HepG2 (cell line): ENCODE results near the gene GOLT1A. TPM values are rescaled to one million over a fixed set of nuclear protein-coding genes. Genes with fewer than 3 reads are reported as not detected.

ENCODE experiments used
- ATAC-seq: fragments of 200-7000 bp; cut with Tn5 transposase; 3 replicates; pipeline ENCODE4 v1.9.1; 2020; ENCODE audit warnings: mild to moderate bottlenecking, moderate library complexity
- BruUV-seq: library from RNA; stranded (reverse); fragments of 400-500 nt; replicated peaks from 2 replicates; lab custom pipeline; 2021; lab: Mats Ljungman, UMichigan
- CTCF ChIA-PET: fragments of 300-600 bp; formaldehyde crosslinking; extraction: SDS; loops from one replicate; lab custom pipeline; 2021; ENCODE audit warnings: low total read pairs, inconsistent platforms, low intra/inter-chr PET ratio; lab: Yijun Ruan, JAX
- POLR2A ChIA-PET: fragments of 350-600 bp; sonication (Branson Sonifier 250); formaldehyde crosslinking; loops from one replicate; lab custom pipeline; 2020; ENCODE audit warnings: antibody characterized with exemption, inconsistent platforms; lab: Yijun Ruan, JAX
- DNase-seq: peaks from one replicate; pipeline ENCODE4 v3.0.0-alpha.2; 2015; ENCODE audit warnings: low spot score
- FAIRE-seq: peaks from 3 replicates; lab custom pipeline; 2011; peaks lifted over from hg19 to GRCh38; lab: Jason Lieb, UNC
- H2AFZ ChIP-seq: one replicate; pipeline ENCODE4 v1.6.1; 2011; ENCODE audit warnings: low read length, inconsistent platforms
- H3K27ac ChIP-seq: fragments of 300-600 bp; 3 replicates; pipeline ENCODE4 v1.8.0; 2011; ENCODE audit warnings: mixed run types, mild to moderate bottlenecking, mixed read lengths, low read length, inconsistent platforms; ENCODE audit not compliant: insufficient read depth; ENCODE audit errors: extremely low read length
- H3K27me3 ChIP-seq, 2 experiments: fragments of 200-600 bp in 1 of 2; 2 replicates in 1 of 2; 3 replicates in 1 of 2; pipeline versions ENCODE4 v1.6.0 to v1.8.0; 2011; ENCODE audit warnings: low read length in 2 of 2, mild to moderate bottlenecking in 2 of 2, moderate library complexity in 2 of 2, inconsistent platforms in 1 of 2; ENCODE audit not compliant: insufficient read depth in 2 of 2, control insufficient read depth in 1 of 2
- H3K36me3 ChIP-seq, 2 experiments: fragments of 200-600 bp in 1 of 2; replicated peaks in 1 of 2; 2 replicates in 1 of 2; 3 replicates in 1 of 2; pipeline versions ENCODE4 v1.5.1 to v1.8.0; 2011; ENCODE audit warnings: low read length in 2 of 2, inconsistent platforms in 1 of 2; ENCODE audit not compliant: insufficient read depth in 2 of 2, control insufficient read depth in 1 of 2
- H3K4me1 ChIP-seq: 2 replicates; pipeline ENCODE4 v1.5.1; 2012; ENCODE audit warnings: low read length, inconsistent platforms; ENCODE audit not compliant: insufficient read depth
- H3K4me2 ChIP-seq: 2 replicates; pipeline ENCODE4 v1.6.0; 2011; ENCODE audit warnings: low read depth, low read length, inconsistent platforms
- H3K4me3 ChIP-seq, 3 experiments: fragments of 200-600 bp in 1 of 3; sonication (generic), shearing (Covaris generic) in 1 of 3; replicated peaks in 1 of 3; 2 replicates each; pipeline ENCODE4 v1.5.1; 2011 to 2016; ENCODE audit warnings: low read length in 3 of 3, inconsistent platforms in 2 of 3, low read depth in 2 of 3, mild to moderate bottlenecking in 2 of 3, control low read depth in 1 of 3, mixed read lengths in 1 of 3; ENCODE audit not compliant: insufficient read depth in 1 of 3
- H3K79me2 ChIP-seq: one replicate; pipeline ENCODE4 v1.6.1; 2011; ENCODE audit warnings: low read length, inconsistent platforms; ENCODE audit not compliant: insufficient read depth
- H3K9ac ChIP-seq: 2 replicates; pipeline ENCODE4 v1.6.0; 2011; ENCODE audit warnings: mild to moderate bottlenecking, low read depth, low read length, inconsistent platforms; ENCODE audit not compliant: insufficient read depth
- H3K9me3 ChIP-seq: 2 replicates; pipeline ENCODE4 v1.5.1; 2012; ENCODE audit warnings: mild to moderate bottlenecking, low read length
- H4K20me1 ChIP-seq: 2 replicates; pipeline ENCODE4 v1.6.0; 2011; ENCODE audit warnings: inconsistent platforms, mild to moderate bottlenecking, low read length, moderate library complexity; ENCODE audit not compliant: insufficient read depth
- FOXO1 ChIP-seq: sonication (generic); formaldehyde crosslinking; IDR thresholded peaks from 2 replicates; pipeline ENCODE4 v1.4.0; 2020; ENCODE audit warnings: missing genetic modification reagents
- MED8 ChIP-seq: sonication (generic); formaldehyde crosslinking; IDR thresholded peaks from 2 replicates; pipeline ENCODE4 v1.8.1; 2023; ENCODE audit warnings: mild to moderate bottlenecking, missing genetic modification reagents; ENCODE audit not compliant: insufficient replicate concordance
- NFE2L2 ChIP-seq: fragments of 150-350 bp; IDR thresholded peaks from 2 replicates; pipeline ENCODE4 v1.6.1; 2014; ENCODE audit warnings: low read length
- SOX5 ChIP-seq: IDR thresholded peaks from 2 replicates; pipeline ENCODE4 v1.6.1; 2016; ENCODE audit warnings: borderline replicate concordance
- TBX2 ChIP-seq: sonication (generic); formaldehyde crosslinking; IDR thresholded peaks from 2 replicates; pipeline ENCODE4 v1.5.0; 2020; ENCODE audit warnings: missing genetic modification reagents, mild to moderate bottlenecking, borderline replicate concordance
- ZFY ChIP-seq: sonication (generic); formaldehyde crosslinking; IDR thresholded peaks from 2 replicates; pipeline ENCODE4 v1.4.0; 2020; ENCODE audit warnings: missing genetic modification reagents
- WGBS: methylation state at CpG from one replicate; pipeline ENCODE4 v1.1.6; 2017; ENCODE audit warnings: low lambda C conversion rate; 5-methylcytosine and 5-hydroxymethylcytosine counted together
- in situ Hi-C: cut with HindIII; loops from 2 replicates; pipeline ENCODE4 v1.10.0; 2017; ENCODE audit warnings: low pct_unique_long_range_greater_than_20kb; ENCODE audit not compliant: extremely low pct_ligation_motif_present
- intact Hi-C: fragments of 100-400 bp; cut with micrococcal nuclease; formaldehyde crosslinking; loops from one replicate; pipeline ENCODE4 v1.10.0; 2022; ENCODE audit not compliant: unreplicated experiment
- polyA plus RNA-seq, 8 experiments: library from polyadenylated mRNA; depleted of rRNA in 3 of 8; stranded (reverse) in 7 of 8; unstranded in 1 of 8; fragments of >200 nt; fragmentation: Illumina TruSeq in 4 of 8; extraction: Trizol in 4 of 8; gene quantifications; 2 replicates each; pipeline versions ENCODE4 v1.2.1 to v1.2.3, GENCODE V29; 2011 to 2016; ENCODE audit warnings: low read depth in 4 of 8, missing spikeins in 1 of 8, mixed read lengths in 1 of 8; ENCODE audit not compliant: insufficient read depth in 1 of 8
- total RNA-seq, 5 experiments: library from RNA; depleted of rRNA; stranded (reverse); fragments of >200 nt; fragmentation: Illumina TruSeq; extraction: Trizol; gene quantifications; 2 replicates each; pipeline ENCODE4 v1.2.3, GENCODE V29; 2016; ENCODE audit warnings: low read depth in 1 of 5
- TF ChIP-seq, protein P1 (sequence below): sonication (generic); formaldehyde crosslinking; IDR thresholded peaks from 2 replicates; pipeline ENCODE4 v1.4.0; 2020; ENCODE audit warnings: missing genetic modification reagents, borderline replicate concordance
- TF ChIP-seq, protein P2 (sequence below): IDR thresholded peaks from 2 replicates; pipeline ENCODE4 v1.6.1; 2016
- TF ChIP-seq, protein P3 (sequence below): sonication (generic); formaldehyde crosslinking; IDR thresholded peaks from 2 replicates; pipeline ENCODE4 v1.4.0; 2020; ENCODE audit warnings: missing genetic modification reagents, borderline replicate concordance

Gene GOLT1A
- total and polyA plus RNA-seq, 2 of the 13 experiments (the other 11 are each of a cell fraction or from before 2014, with no cell fraction given): 25.8 to 28.0 TPM

DNA sequence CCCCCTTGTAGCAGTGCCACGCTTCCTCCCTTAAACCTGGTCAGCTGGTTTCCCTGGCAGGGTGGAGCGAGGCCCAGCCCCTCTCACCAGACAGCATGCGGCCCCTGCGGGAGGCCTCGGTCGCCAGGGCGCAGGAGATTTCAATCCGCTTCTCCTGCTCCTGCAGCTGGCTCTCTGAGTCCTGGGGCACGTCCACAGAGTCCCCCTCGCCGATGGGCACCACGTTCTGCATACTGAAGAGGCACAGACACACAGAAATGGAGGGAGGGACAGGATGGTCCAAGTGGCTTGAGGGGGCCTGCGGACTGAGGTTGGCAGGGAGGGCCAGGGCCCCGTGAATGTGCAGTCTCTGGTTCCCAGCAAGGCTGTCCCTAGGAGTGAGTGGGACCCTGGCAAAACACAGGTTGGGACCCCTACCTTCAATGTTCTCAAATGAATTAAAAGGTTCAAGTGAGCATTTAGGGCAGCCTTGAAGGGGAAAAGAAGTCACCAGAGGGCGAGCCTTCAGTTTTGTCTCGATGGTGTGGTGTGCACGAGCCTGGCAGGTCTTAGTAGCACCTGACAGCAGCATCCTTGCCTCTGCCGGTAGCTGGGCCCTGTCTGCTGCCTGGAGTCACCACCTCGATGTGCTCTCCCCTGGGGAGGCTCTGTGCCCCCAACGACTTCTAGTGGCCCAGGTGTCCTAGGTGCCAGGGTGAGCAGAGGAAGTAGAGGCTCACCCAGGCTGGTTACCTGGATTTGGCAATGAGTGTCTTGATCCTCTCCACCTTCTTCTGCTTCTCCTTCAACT lies 14.4 kb upstream of the GOLT1A start (continued):
- TF ChIP-seq, protein P1, sequence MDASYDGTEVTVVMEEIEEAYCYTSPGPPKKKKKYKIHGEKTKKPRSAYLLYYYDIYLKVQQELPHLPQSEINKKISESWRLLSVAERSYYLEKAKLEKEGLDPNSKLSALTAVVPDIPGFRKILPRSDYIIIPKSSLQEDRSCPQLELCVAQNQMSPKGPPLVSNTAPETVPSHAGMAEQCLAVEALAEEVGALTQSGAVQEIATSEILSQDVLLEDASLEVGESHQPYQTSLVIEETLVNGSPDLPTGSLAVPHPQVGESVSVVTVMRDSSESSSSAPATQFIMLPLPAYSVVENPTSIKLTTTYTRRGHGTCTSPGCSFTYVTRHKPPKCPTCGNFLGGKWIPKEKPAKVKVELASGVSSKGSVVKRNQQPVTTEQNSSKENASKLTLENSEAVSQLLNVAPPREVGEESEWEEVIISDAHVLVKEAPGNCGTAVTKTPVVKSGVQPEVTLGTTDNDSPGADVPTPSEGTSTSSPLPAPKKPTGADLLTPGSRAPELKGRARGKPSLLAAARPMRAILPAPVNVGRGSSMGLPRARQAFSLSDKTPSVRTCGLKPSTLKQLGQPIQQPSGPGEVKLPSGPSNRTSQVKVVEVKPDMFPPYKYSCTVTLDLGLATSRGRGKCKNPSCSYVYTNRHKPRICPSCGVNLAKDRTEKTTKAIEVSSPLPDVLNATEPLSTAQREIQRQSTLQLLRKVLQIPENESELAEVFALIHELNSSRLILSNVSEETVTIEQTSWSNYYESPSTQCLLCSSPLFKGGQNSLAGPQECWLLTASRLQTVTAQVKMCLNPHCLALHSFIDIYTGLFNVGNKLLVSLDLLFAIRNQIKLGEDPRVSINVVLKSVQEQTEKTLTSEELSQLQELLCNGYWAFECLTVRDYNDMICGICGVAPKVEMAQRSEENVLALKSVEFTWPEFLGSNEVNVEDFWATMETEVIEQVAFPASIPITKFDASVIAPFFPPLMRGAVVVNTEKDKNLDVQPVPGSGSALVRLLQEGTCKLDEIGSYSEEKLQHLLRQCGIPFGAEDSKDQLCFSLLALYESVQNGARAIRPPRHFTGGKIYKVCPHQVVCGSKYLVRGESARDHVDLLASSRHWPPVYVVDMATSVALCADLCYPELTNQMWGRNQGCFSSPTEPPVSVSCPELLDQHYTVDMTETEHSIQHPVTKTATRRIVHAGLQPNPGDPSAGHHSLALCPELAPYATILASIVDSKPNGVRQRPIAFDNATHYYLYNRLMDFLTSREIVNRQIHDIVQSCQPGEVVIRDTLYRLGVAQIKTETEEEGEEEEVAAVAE (CRISPR knock-in tag): no peak

DNA sequence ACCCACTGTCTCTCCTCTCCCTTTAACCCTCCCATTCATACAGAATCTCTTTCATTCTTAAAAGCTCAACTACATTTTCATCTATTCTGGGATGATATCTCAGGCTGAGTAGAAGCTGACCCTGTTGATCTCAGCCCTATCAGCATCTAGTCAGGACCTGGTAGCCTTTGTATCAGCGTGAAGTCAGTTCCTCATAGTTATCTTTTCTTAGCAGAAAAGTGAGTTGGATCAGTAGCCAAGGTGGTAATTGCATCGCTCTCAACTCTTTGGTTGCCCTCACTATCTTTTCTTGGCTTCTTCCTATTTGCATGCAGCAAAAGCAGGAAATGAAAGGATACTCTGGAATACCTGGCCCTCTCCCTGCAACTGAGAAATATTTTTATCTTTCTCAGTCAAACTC lies 13.6 kb upstream of the GOLT1A start:
- no peaks in the 10 kb centered on the region for H3K27me3 ChIP-seq
- H3K4me1 ChIP-seq: peaks cover 18% of the 10 kb centered on the region
- peaks cover 13 to 36% of the 10 kb centered on the region in 2 experiments; a peak in 4 of 5 replicates for H3K36me3 ChIP-seq
- no peak overlapping the region for H3K9ac ChIP-seq
- no peak overlapping the region for H3K4me2 ChIP-seq
- ATAC-seq (no peak), FAIRE-seq (no peak), DNase-seq (no peak)
- no peaks in the 10 kb centered on the region for H3K9me3 ChIP-seq
- 94% methylated on average over 2 of the region's 2 CpGs for WGBS
- intact Hi-C loops: no loop called here
- no peaks in the 10 kb centered on the region for H3K79me2 ChIP-seq
- ChIA-PET POLR2A (no interaction called here), CTCF (no interaction called here)
- no peak overlapping the region for H3K27ac ChIP-seq
- in situ Hi-C loops: no loop called here
- no peaks in the 10 kb centered on the region for H4K20me1 ChIP-seq
- no TSS peak for BruUV-seq
- no peak overlapping the region for H3K4me3 ChIP-seq
- H2AFZ ChIP-seq: no peak overlapping the region
- TF ChIP-seq TBX2 (no peak), ZFY (CRISPR knock-in tag) (no peak), MED8 (CRISPR knock-in tag) (no peak), SOX5 (CRISPR knock-in tag) (no peak), NFE2L2 (no peak), FOXO1 (no peak)
- TF ChIP-seq, protein P2, sequence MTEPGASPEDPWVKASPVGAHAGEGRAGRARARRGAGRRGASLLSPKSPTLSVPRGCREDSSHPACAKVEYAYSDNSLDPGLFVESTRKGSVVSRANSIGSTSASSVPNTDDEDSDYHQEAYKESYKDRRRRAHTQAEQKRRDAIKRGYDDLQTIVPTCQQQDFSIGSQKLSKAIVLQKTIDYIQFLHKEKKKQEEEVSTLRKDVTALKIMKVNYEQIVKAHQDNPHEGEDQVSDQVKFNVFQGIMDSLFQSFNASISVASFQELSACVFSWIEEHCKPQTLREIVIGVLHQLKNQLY: no peak
- TF ChIP-seq, protein P1 (CRISPR knock-in tag): no peak
- TF ChIP-seq, protein P3, sequence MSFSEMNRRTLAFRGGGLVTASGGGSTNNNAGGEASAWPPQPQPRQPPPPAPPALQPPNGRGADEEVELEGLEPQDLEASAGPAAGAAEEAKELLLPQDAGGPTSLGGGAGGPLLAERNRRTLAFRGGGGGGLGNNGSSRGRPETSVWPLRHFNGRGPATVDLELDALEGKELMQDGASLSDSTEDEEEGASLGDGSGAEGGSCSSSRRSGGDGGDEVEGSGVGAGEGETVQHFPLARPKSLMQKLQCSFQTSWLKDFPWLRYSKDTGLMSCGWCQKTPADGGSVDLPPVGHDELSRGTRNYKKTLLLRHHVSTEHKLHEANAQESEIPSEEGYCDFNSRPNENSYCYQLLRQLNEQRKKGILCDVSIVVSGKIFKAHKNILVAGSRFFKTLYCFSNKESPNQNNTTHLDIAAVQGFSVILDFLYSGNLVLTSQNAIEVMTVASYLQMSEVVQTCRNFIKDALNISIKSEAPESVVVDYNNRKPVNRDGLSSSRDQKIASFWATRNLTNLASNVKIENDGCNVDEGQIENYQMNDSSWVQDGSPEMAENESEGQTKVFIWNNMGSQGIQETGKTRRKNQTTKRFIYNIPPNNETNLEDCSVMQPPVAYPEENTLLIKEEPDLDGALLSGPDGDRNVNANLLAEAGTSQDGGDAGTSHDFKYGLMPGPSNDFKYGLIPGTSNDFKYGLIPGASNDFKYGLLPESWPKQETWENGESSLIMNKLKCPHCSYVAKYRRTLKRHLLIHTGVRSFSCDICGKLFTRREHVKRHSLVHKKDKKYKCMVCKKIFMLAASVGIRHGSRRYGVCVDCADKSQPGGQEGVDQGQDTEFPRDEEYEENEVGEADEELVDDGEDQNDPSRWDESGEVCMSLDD: no peak
